ENCODE data around the gene LRRC34.
A peak's percentile ranks its signal among the peaks of the same experiment; 100 is the strongest.

The LRRC34 gene

GRCh38 chr3:169774186-169774585 lies 38.5 kb downstream of the LRRC34 start:
- TF ChIP-seq Cebpa-rat (IDR thresholded peaks at IDR 0.05): no peak
- Histone ChIP-seq H4K20me1 (peaks cover 1 to 56% (median 28%) of the 10 kb centered on the region in 11 experiments; a peak in 18 of 22 replicates), H3K27me3 (peaks cover 0 to 7% (median 3%) of the 10 kb centered on the region in 11 experiments; a peak in 7 of 22 replicates), H3K36me3 (peaks cover 47 to 51% (median 49%) of the 10 kb centered on the region in 11 experiments), H3K4me1 (peaks cover 20 to 27% (median 26%) of the 10 kb centered on the region in 10 experiments), H3K27ac (peak overlapping the region in 8 of 11 experiments; percentile 3 to 96 (median 94); a peak in 10 of 22 replicates), H3K4me2 (peak overlapping the region; percentile 80 to 97 (median 89)), H3K4me3 (peak overlapping the region; percentile 65 to 94 (median 83)), H3K9ac (peak overlapping the region; percentile 88 to 96 (median 93)), H3K9me3 (replicated peaks in 1 of 11) (no peaks in the 10 kb centered on the region)

- peaks cover 0 to 46% (median 22%) of the 10 kb centered on the region in 11 experiments; a peak in 17 of 22 replicates for H4K20me1 ChIP-seq
- H3K9me3 ChIP-seq (replicated peaks in 1 of 11): no peaks in the 10 kb centered on the region
- H3K27ac ChIP-seq: peak within 1 kb of the TSS; percentile 89 to 97 (median 94)
- H3K36me3 ChIP-seq: peaks cover 36 to 41% (median 39%) of the 10 kb centered on the region in 11 experiments
- H3K4me3 ChIP-seq: peak within 1 kb of the TSS; percentile 65 to 94 (median 83)
- TF ChIP-seq Cebpa-rat (IDR thresholded peaks at IDR 0.05): no peak
- peaks cover 20 to 27% (median 26%) of the 10 kb centered on the region in 10 experiments for H3K4me1 ChIP-seq
- peak within 1 kb of the TSS; percentile 88 to 96 (median 93) for H3K9ac ChIP-seq
- peaks cover 0 to 7% (median 3%) of the 10 kb centered on the region in 11 experiments; a peak in 7 of 22 replicates for H3K27me3 ChIP-seq
- H3K4me2 ChIP-seq: peak within 1 kb of the TSS; percentile 80 to 97 (median 89)
These were observed 39.5 kb downstream of the LRRC34 start, which contains the start of gene MYNN for GRCh38 chr3:169772897-169773816. Gene MYNN, plus strand, starts transcription at chr3:169773396. Its CDS starts 900 bp downstream, at chr3:169774296.

DNA sequence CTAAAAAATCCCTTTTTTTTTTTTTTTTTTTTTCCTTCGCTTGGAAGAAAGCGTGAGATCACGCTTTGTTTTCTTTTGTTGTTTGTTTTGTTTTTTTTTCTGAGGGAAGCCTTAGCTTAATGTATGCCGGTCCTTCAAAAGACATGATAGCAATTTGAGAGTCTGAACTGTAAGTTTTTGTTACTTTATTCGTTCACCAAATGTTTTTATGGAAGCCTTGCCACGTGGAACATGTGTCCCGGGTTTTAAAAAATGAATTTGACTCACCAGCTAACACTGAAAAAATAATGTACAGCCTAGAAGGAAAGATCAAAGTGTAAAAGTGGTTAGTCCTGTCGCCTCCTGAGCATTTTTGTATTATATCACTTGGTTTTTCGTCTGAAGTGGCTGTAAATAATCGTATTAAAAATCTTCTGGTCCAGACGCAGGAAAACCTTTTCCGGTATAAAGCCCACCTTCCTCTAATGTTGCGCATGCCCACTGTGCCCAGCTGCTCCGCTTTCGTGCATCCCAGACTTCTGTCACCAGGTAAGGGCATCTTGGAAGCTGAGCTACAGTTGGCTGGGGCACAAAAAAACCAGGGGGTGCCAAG lies 40.3 kb downstream of the LRRC34 start:
- Histone ChIP-seq H3K27ac (peak overlapping the region; percentile 89 to 97 (median 94); a peak in 21 of 22 replicates), H3K4me3 (peak overlapping the region; percentile 65 to 94 (median 83)), H4K20me1 (peaks cover 0 to 38% (median 19%) of the 10 kb centered on the region in 11 experiments; a peak in 16 of 22 replicates), H3K4me2 (peak overlapping the region; percentile 65 to 97 (median 86)), H3K36me3 (peaks cover 29 to 34% (median 31%) of the 10 kb centered on the region in 11 experiments), H3K27me3 (peaks cover 0 to 7% (median 3%) of the 10 kb centered on the region in 11 experiments; a peak in 7 of 22 replicates), H3K9me3 (replicated peaks in 1 of 11) (no peaks in the 10 kb centered on the region), H3K9ac (peak overlapping the region; percentile 88 to 96 (median 93)), H3K4me1 (peaks cover 20 to 27% (median 26%) of the 10 kb centered on the region in 10 experiments)
- TF ChIP-seq Cebpa-rat (IDR thresholded peaks at IDR 0.05): no peak

- peak overlapping the region; percentile 43 to 97 (median 86) for H3K4me2 ChIP-seq
- peak overlapping the region; percentile 65 to 94 (median 83) for H3K4me3 ChIP-seq
- peaks cover 0 to 32% (median 19%) of the 10 kb centered on the region in 11 experiments; a peak in 16 of 22 replicates for H4K20me1 ChIP-seq
- peak overlapping the region; percentile 88 to 96 (median 93) for H3K9ac ChIP-seq
- TF ChIP-seq Cebpa-rat (IDR thresholded peaks at IDR 0.05): no peak
- no peaks in the 10 kb centered on the region for H3K9me3 ChIP-seq (replicated peaks in 1 of 11)
- peaks cover 20 to 27% (median 26%) of the 10 kb centered on the region in 10 experiments for H3K4me1 ChIP-seq
- H3K36me3 ChIP-seq: peaks cover 22 to 27% (median 24%) of the 10 kb centered on the region in 11 experiments; a peak in 21 of 22 replicates
- H3K27me3 ChIP-seq: peaks cover 0 to 7% (median 3%) of the 10 kb centered on the region in 11 experiments; a peak in 7 of 22 replicates
- peak overlapping the region; percentile 89 to 97 (median 94); a peak in 21 of 22 replicates for H3K27ac ChIP-seq
These were observed 41.0 kb downstream of the LRRC34 start for GRCh38 chr3:169771497-169772304.

DNA sequence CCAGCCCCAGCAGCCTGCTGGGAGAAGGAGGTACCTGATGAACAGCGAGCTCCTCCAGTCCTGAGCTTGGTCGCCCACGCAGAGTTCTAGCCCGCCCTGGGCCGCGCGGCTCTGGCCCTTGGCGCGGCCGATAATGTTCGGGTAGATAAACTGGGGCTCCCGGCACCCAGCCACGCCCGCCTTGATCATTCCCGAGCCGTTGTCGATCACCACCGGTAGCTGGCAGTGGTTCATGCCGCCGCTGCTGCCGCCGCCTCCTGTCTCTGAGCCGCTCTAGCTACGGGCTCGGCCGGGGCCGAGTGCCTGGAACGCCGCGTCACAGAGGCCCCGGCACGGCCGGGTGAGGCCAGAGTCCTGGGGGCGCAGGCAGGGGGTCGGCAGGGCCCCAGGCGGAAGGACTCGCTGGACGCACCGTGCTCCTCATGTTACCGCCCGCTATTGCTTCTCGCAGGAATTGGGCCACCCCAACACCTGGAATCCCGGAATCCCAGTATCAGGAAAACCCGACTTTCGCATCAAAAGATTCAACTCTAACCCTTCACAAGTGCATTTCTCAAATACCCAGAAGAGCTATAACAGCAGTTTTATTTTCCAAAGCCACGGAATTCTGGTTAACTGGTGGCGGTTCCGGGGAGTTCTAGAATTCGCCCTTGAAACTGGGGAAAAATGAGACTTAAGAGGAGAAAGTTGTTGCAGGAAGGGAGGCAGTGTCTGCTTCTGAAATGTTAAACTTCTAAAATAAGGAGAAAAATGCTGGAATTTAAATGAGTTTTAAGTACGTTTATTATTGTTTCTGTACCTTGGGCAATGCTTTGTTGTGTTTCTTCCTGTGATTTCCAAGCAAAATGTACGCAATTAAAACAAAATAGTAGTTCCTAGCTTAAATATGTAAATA lies 43.2 kb downstream of the LRRC34 start, which contains the start of gene ACTRT3:
ACTRT3 (minus strand) TSS at position 275 of the 895 bp plus-strand sequence; CDS start at position 234, 41 bp downstream.
- Histone ChIP-seq H3K4me1 (peaks cover 7 to 19% (median 9%) of the 10 kb centered on the region in 10 experiments), H3K9me3 (replicated peaks in 1 of 11) (peaks cover 0 to 11% (median 5%) of the 10 kb centered on the region in 11 experiments; a peak in 6 of 22 replicates), H3K36me3 (peaks cover under 1 to 5% (median 4%) of the 10 kb centered on the region in 11 experiments; a peak in 15 of 22 replicates), H3K4me3 (peak within 1 kb of the TSS; percentile 60 to 76 (median 68)), H4K20me1 (peaks cover 0 to 10% (median 9%) of the 10 kb centered on the region in 11 experiments; a peak in 13 of 22 replicates), H3K9ac (peak within 1 kb of the TSS; percentile 68 to 88 (median 79)), H3K4me2 (peak within 1 kb of the TSS; percentile 81 to 98 (median 93)), H3K27me3 (peaks cover 0 to 28% (median 13%) of the 10 kb centered on the region in 11 experiments; a peak in 14 of 22 replicates), H3K27ac (peak within 1 kb of the TSS; percentile 40 to 77 (median 68); a peak in 21 of 22 replicates)
- TF ChIP-seq Cebpa-rat (IDR thresholded peaks at IDR 0.05): no peak

DNA sequence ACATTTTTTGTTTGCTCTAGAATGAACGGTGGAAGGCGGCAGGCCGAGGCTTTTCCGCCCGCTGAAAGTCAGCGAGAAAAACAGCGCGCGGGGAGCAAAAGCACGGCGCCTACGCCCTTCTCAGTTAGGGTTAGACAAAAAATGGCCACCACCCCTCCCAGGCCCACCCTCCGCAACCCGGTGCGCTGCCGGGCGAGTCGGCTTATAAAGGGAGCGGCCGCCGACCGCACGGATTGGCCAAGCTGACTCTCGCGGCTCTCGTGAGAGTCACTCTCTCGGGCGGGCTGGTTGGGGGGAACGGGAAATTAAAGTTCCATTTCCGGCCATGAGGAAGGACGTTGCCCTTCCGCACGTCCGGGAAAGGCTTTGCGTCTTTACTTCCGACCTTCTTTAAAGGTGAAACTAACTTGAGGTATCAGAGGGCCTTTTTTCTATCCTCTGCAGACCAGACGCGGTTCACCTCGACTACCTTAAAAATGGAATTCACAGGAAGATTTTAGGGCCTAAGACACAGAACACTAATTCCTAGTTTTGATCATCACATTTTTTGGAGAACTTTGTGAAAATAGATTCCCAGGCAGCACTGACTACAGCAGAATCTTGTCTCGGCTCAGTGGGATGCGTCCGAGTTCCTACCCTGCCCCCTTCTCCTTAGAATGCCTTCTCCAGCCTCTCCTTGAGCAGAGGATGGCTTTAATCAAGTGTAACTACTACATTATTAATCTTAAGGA lies 47.7 kb downstream of the LRRC34 start, which contains the start of gene TERC:
TERC (minus strand) TSS at position 179 of the 731 bp plus-strand sequence.
- Histone ChIP-seq H3K36me3 (no peaks in the 10 kb centered on the region), H3K27ac (peak within 1 kb of the TSS; percentile 85 to 98 (median 92)), H3K4me3 (peak within 1 kb of the TSS; percentile 65 to 81 (median 74)), H3K9me3 (replicated peaks in 1 of 11) (peaks cover 0 to 22% (median 9%) of the 10 kb centered on the region in 11 experiments; a peak in 10 of 22 replicates), H3K9ac (peak within 1 kb of the TSS; percentile 85 to 95 (median 91)), H3K4me1 (peaks cover 0 to 26% (median 15%) of the 10 kb centered on the region in 10 experiments; a peak in 13 of 20 replicates), H4K20me1 (no peaks in the 10 kb centered on the region), H3K4me2 (peak within 1 kb of the TSS; percentile 81 to 95 (median 89)), H3K27me3 (peaks cover 0 to 34% (median 15%) of the 10 kb centered on the region in 11 experiments; a peak in 14 of 22 replicates)
- no peak for TF ChIP-seq Cebpa-rat (IDR thresholded peaks at IDR 0.05)
